ENCODE measurements around the gene SLC43A2. TPM values are rescaled to one million over a fixed set of nuclear protein-coding genes. Genes with fewer than 3 reads are reported as not detected.
A peak's percentile ranks its signal among the peaks of the same experiment; 100 is the strongest.

Gene SLC43A2
- total RNA-seq, 1 experiment from 2014 or later = 12.9 TPM

GRCh38 chr17:1590747-1591473 is 37.7 kb downstream of the SLC43A2 start:
- H3K4me1 ChIP-seq (ENCODE audit: insufficient read depth, low read length) = no peaks in the 10 kb centered on the region
- H3K56ac ChIP-seq (ENCODE audit: insufficient read length, low read depth, low read length) = no peak overlapping the region
- H3K18ac ChIP-seq (ENCODE audit: insufficient read length, low read depth, low read length) = peak overlapping the region; percentile 49
- no peak overlapping the region for H3K27ac ChIP-seq (ENCODE audit: insufficient read length, low read depth, low read length)
- H3K23ac ChIP-seq (ENCODE audit: insufficient read length, low read depth, low read length) = no peak overlapping the region
- H3K4me3 Mint-ChIP-seq = no peak overlapping the region
- H3K9ac ChIP-seq (ENCODE audit: extremely low read depth, insufficient read length, low read length) = no peak overlapping the region
- no peak for DNase-seq
- no peaks in the 10 kb centered on the region for H3K9me3 Mint-ChIP-seq
- H2BK20ac ChIP-seq (ENCODE audit: low read depth, low read length, poor library complexity, severe bottlenecking) = no peak overlapping the region
- no peak overlapping the region for H3K4me2 ChIP-seq (ENCODE audit: insufficient read depth, insufficient read length, low read length)
- no peak overlapping the region; the same call in 1 of the 2 replicates for H3K14ac ChIP-seq (ENCODE audit: insufficient read depth, low read length)
- H3K27me3 ChIP-seq (ENCODE audit: insufficient read depth, low read length) = no peaks in the 10 kb centered on the region
- TF ChIP-seq CTCF (conservative IDR thresholded peaks at IDR 0.05) = no peak
- H4K20me1 ChIP-seq (ENCODE audit: control insufficient read depth, insufficient read depth, insufficient read length) = no peaks in the 10 kb centered on the region
- no peak overlapping the region for H3K4ac ChIP-seq (ENCODE audit: low read depth, low read length)
- no peaks in the 10 kb centered on the region for H3K23me2 ChIP-seq (ENCODE audit: insufficient read length, low read depth, low read length, poor library complexity, severe bottlenecking)
- no peak overlapping the region for H2BK120ac ChIP-seq (ENCODE audit: low read depth, low read length, poor library complexity, severe bottlenecking)
- H3K27ac Mint-ChIP-seq = peak overlapping the region in 1 of 3 experiments; percentile 82; a peak in 1 of 7 replicates
- no peak overlapping the region for H2BK5ac ChIP-seq (ENCODE audit: insufficient read length, low read length)
- H2AK5ac ChIP-seq (ENCODE audit: insufficient read length, low read length) = no peak overlapping the region
- no peaks in the 10 kb centered on the region for H3K79me1 ChIP-seq (ENCODE audit: insufficient read depth, low read depth, low read length, poor library complexity, severe bottlenecking)
- no peak overlapping the region for H4K8ac ChIP-seq (replicated peaks; ENCODE audit: insufficient read length, low read depth, low read length)
- H2BK12ac ChIP-seq (ENCODE audit: insufficient read length, low read depth, low read length) = no peak overlapping the region
- H4K5ac ChIP-seq (ENCODE audit: insufficient read length, low read depth, low read length) = no peak overlapping the region
- no CpG with 5 or more reads among the region's 38 CpGs for WGBS (ENCODE audit: extremely low coverage, insufficient read length, low lambda C conversion rate)
- H3K9me3 ChIP-seq (ENCODE audit: control insufficient read depth, low read depth, low read length) = no peaks in the 10 kb centered on the region
- H3T11ph ChIP-seq (ENCODE audit: low read length) = no peak overlapping the region
- H2BK15ac ChIP-seq (ENCODE audit: low read depth, low read length) = no peak overlapping the region
- no peak overlapping the region for H4K91ac ChIP-seq (ENCODE audit: insufficient read length, low read depth, low read length)
- H3K4me1 Mint-ChIP-seq = peaks cover 15 to 21% of the 10 kb centered on the region in 2 experiments
- no peaks in the 10 kb centered on the region for H3K79me2 ChIP-seq (ENCODE audit: insufficient read depth, low read length)
- peaks cover 0 to 3% (median 2%) of the 10 kb centered on the region in 3 experiments; a peak in 4 of 7 replicates for H3K36me3 Mint-ChIP-seq (ENCODE audit: insufficient read depth in 1 of 3, low read depth in 3 of 3)
- no peak overlapping the region for H2AFZ ChIP-seq (ENCODE audit: low read length)
- no peaks in the 10 kb centered on the region; the same call in 1 of the 2 replicates for H3K27me3 Mint-ChIP-seq (ENCODE audit: low read depth)

Data from H9 (cell line).